COLO829 (cell line): ENCODE measurements around the gene ZNF284.

Experiments
- DNase-seq: peaks from one replicate; pipeline ENCODE4 v3.0.0; 2012; ENCODE audit warnings: low spot score

The ZNF284 gene

GRCh38 chr19:44071824-44072542 is at the start of gene ZNF284:
ZNF284 (plus strand) TSS chr19:44072159; CDS start chr19:44076390, 4,231 bp downstream.
- DNase-seq = peak; percentile 94

GRCh38 chr19:44024900-44025216 is 47.1 kb upstream of the ZNF284 start:
- DNase-seq = no peak

GRCh38 chr19:44025217-44025936 is 46.6 kb upstream of the ZNF284 start, which contains the start of gene ZNF222:
ZNF222 (plus strand) TSS chr19:44025379; CDS start chr19:44025437, 58 bp downstream.
- peak; percentile 73 for DNase-seq

GRCh38 chr19:44026622-44027021 is 45.3 kb upstream of the ZNF284 start:
- no peak for DNase-seq

- DNase-seq = no peak
Measured at GRCh38 chr19:44032001-44032610, 39.9 kb upstream of the ZNF284 start.

GRCh38 chr19:44042147-44042546 is 29.8 kb upstream of the ZNF284 start:
- no peak for DNase-seq

- no peak for DNase-seq
Measured at GRCh38 chr19:44050740-44051649, 21.0 kb upstream of the ZNF284 start.

GRCh38 chr19:44051650-44052402 is 20.1 kb upstream of the ZNF284 start, which contains the start of gene ZNF223:
ZNF223 (plus strand) TSS chr19:44052036; CDS start chr19:44055177, 3,141 bp downstream.
- peak; percentile 95 for DNase-seq

GRCh38 chr19:44055870-44056269 is 16.1 kb upstream of the ZNF284 start:
- no peak for DNase-seq

GRCh38 chr19:44059229-44059628 is 12.7 kb upstream of the ZNF284 start:
- no peak for DNase-seq

- no peak for DNase-seq
Measured at GRCh38 chr19:44061038-44061437, 10.9 kb upstream of the ZNF284 start.

GRCh38 chr19:44066305-44066704 is 5.7 kb upstream of the ZNF284 start:
- DNase-seq = no peak

GRCh38 chr19:44069415-44069814 is 2.5 kb upstream of the ZNF284 start:
- no peak for DNase-seq

GRCh38 chr19:44072543-44073401 is 813 bp downstream of the ZNF284 start:
- peak; percentile 3 for DNase-seq

GRCh38 chr19:44076325-44076724 is 4.4 kb downstream of the ZNF284 start:
- no peak for DNase-seq

GRCh38 chr19:44092108-44092507 is 20.1 kb downstream of the ZNF284 start:
- no peak for DNase-seq

GRCh38 chr19:44093931-44094765 is 22.2 kb downstream of the ZNF284 start, which contains the start of gene ZNF224:
ZNF224 (plus strand) TSS chr19:44094361; CDS start chr19:44097874, 3,513 bp downstream.
- DNase-seq = peak; percentile 89

GRCh38 chr19:44107751-44108150 is 35.8 kb downstream of the ZNF284 start:
- no peak for DNase-seq

- no peak for DNase-seq
Measured at GRCh38 chr19:44109458-44109857, 37.5 kb downstream of the ZNF284 start.
